Loucy (cell line): ENCODE measurements around the gene GPR18.
A peak's percentile ranks its signal among the peaks of the same experiment; 100 is the strongest.

ENCODE experiments used
- H2AFZ ChIP-seq: fragments of 200-600 bp; sonication (generic); 2 replicates; pipeline ENCODE4 v1.6.0; 2016; ENCODE audit warnings: antibody characterized with exemption, mild to moderate bottlenecking, low read length, moderate library complexity
- H3F3A ChIP-seq: fragments of 200-600 bp; 2 replicates; pipeline ENCODE4 v1.6.0; 2016; ENCODE audit warnings: antibody characterized with exemption, low read depth, mild to moderate bottlenecking
- H3K27me3 ChIP-seq: fragments of 200-600 bp; sonication (generic); 2 replicates; pipeline ENCODE4 v1.6.1; 2014; ENCODE audit warnings: low read length, mild to moderate bottlenecking; ENCODE audit not compliant: insufficient read depth, poor library complexity, severe bottlenecking
- H3K36me3 ChIP-seq: fragments of 200-600 bp; sonication (generic); 2 replicates; pipeline ENCODE4 v1.6.1; 2016; ENCODE audit warnings: low read length; ENCODE audit not compliant: insufficient read depth
- H3K4me1 ChIP-seq: fragments of 200-600 bp; sonication (generic); 2 replicates; pipeline ENCODE4 v1.5.1; 2014; ENCODE audit warnings: low read length, mild to moderate bottlenecking; ENCODE audit not compliant: insufficient read depth, poor library complexity, severe bottlenecking
- H3K4me2 ChIP-seq: fragments of 200-600 bp; sonication (generic); 2 replicates; pipeline ENCODE4 v1.6.0; 2014; ENCODE audit warnings: antibody characterized with exemption, low read length, low read depth, mild to moderate bottlenecking; ENCODE audit not compliant: poor library complexity, severe bottlenecking
- H3K4me3 ChIP-seq: fragments of 200-600 bp; sonication (generic); 2 replicates; pipeline ENCODE4 v1.5.1; 2014; ENCODE audit warnings: low read length, mild to moderate bottlenecking, mixed read lengths; ENCODE audit not compliant: poor library complexity, severe bottlenecking
- H3K79me2 ChIP-seq: fragments of 200-600 bp; sonication (generic); 2 replicates; pipeline ENCODE4 v1.6.1; 2014; ENCODE audit warnings: low read length; ENCODE audit not compliant: insufficient read depth
- H3K9ac ChIP-seq: fragments of 200-600 bp; sonication (generic); 2 replicates; pipeline ENCODE4 v1.6.0; 2014; ENCODE audit warnings: mild to moderate bottlenecking, low read depth, low read length, moderate library complexity; ENCODE audit not compliant: poor library complexity, severe bottlenecking
- H3K9me2 ChIP-seq: fragments of 200-600 bp; sonication (generic); replicated peaks from 2 replicates; pipeline ENCODE4 v1.6.1; 2016; ENCODE audit warnings: low read depth, low read length, mixed read lengths
- H3K9me3 ChIP-seq: fragments of 200-600 bp; sonication (generic); 2 replicates; pipeline ENCODE4 v1.6.1; 2014; ENCODE audit warnings: mild to moderate bottlenecking, antibody characterized with exemption, low read length, low read depth; ENCODE audit not compliant: insufficient read depth
- H4K20me1 ChIP-seq: fragments of 200-600 bp; sonication (generic); 2 replicates; pipeline ENCODE4 v1.6.0; 2014; ENCODE audit warnings: antibody characterized with exemption, low read length, mild to moderate bottlenecking; ENCODE audit not compliant: insufficient read depth, poor library complexity, severe bottlenecking
- CTCF ChIP-seq: fragments of 200-600 bp; sonication (generic); conservative IDR thresholded peaks from 2 replicates; pipeline ENCODE4 v1.5.1; 2014; ENCODE audit warnings: mild to moderate bottlenecking, antibody characterized with exemption, low read length
- EZH2phosphoT487 ChIP-seq: fragments of 200-600 bp; IDR thresholded peaks from 2 replicates; pipeline ENCODE4 v1.6.1; 2018; ENCODE audit warnings: antibody characterized with exemption, mild to moderate bottlenecking, moderate library complexity, borderline replicate concordance

Gene GPR18

GRCh38 chr13:99258946-99259345 is 767 bp upstream of the GPR18 start:
- Histone ChIP-seq H3K27me3 (no peaks in the 10 kb centered on the region), H3K79me2 (peaks cover 39% of the 10 kb centered on the region), H2AFZ (no peak overlapping the region), H3K9me3 (no peaks in the 10 kb centered on the region), H3K4me2 (peak overlapping the region; percentile 67), H3K4me3 (peak overlapping the region; percentile 13), H3K4me1 (peaks cover 39% of the 10 kb centered on the region), H3K36me3 (peaks cover 43% of the 10 kb centered on the region; the same call in 1 of the 2 replicates), H3F3A (no peaks in the 10 kb centered on the region), H4K20me1 (peaks cover 4% of the 10 kb centered on the region), H3K9ac (peak overlapping the region; percentile 42), H3K9me2 (no peaks in the 10 kb centered on the region)
- TF ChIP-seq CTCF, result no peak
- no peak for TF ChIP-seq EZH2phosphoT487

GRCh38 chr13:99257291-99257690 is 888 bp downstream of the GPR18 start:
- TF ChIP-seq CTCF (no peak), EZH2phosphoT487 (no peak)
- H2AFZ ChIP-seq, result no peak overlapping the region
- no peak overlapping the region for H3K9ac ChIP-seq
- H3K4me2 ChIP-seq, result no peak overlapping the region
- H4K20me1 ChIP-seq, result no peaks in the 10 kb centered on the region
- peaks cover 45% of the 10 kb centered on the region; the same call in 1 of the 2 replicates for H3K36me3 ChIP-seq
- H3K27me3 ChIP-seq, result no peaks in the 10 kb centered on the region
- no peaks in the 10 kb centered on the region for H3K9me3 ChIP-seq
- no peaks in the 10 kb centered on the region for H3K9me2 ChIP-seq
- peaks cover 30% of the 10 kb centered on the region for H3K4me1 ChIP-seq
- H3K4me3 ChIP-seq, result no peak overlapping the region
- peaks cover 33% of the 10 kb centered on the region for H3K79me2 ChIP-seq
- no peaks in the 10 kb centered on the region for H3F3A ChIP-seq

- H3K4me2 ChIP-seq, result no peak overlapping the region
- H3K9me3 ChIP-seq, result no peaks in the 10 kb centered on the region
- H3K27me3 ChIP-seq, result no peaks in the 10 kb centered on the region
- H3K9ac ChIP-seq, result no peak overlapping the region
- H3K4me3 ChIP-seq, result no peak overlapping the region
- peaks cover 34% of the 10 kb centered on the region for H3K79me2 ChIP-seq
- peaks cover 30% of the 10 kb centered on the region for H3K4me1 ChIP-seq
- no peaks in the 10 kb centered on the region for H4K20me1 ChIP-seq
- H3K9me2 ChIP-seq, result no peaks in the 10 kb centered on the region
- no peak overlapping the region for H2AFZ ChIP-seq
- no peak for TF ChIP-seq CTCF
- TF ChIP-seq EZH2phosphoT487, result no peak
- H3K36me3 ChIP-seq, result peaks cover 48% of the 10 kb centered on the region; the same call in 1 of the 2 replicates
- no peaks in the 10 kb centered on the region for H3F3A ChIP-seq
These were observed 1.5 kb downstream of the GPR18 start for GRCh38 chr13:99256709-99257108.
